Keratinocyte (primary cell): ENCODE data around the gene PUDP. TPM values are rescaled to one million over a fixed set of nuclear protein-coding genes. Genes with fewer than 3 reads are reported as not detected.

Source experiments
- DNase-seq: peaks from one replicate; pipeline ENCODE4 v3.0.0-alpha.2; 2011; ENCODE audit warnings: low read depth, missing footprints, low spot score
- FAIRE-seq: peaks from 2 replicates; lab custom pipeline; 2011; peaks lifted over from hg19 to GRCh38; lab: Jason Lieb, UNC
- H2AFZ ChIP-seq: 2 replicates; pipeline ENCODE4 v1.6.0; 2012; ENCODE audit warnings: low read length, control low read depth, inconsistent platforms; ENCODE audit not compliant: control insufficient read depth
- H3K27ac ChIP-seq: 2 replicates; pipeline ENCODE4 v1.5.1; 2011; ENCODE audit warnings: low read length; ENCODE audit not compliant: control insufficient read depth, insufficient read depth
- H3K27me3 ChIP-seq: 3 replicates; pipeline ENCODE4 v1.6.0; 2011; ENCODE audit warnings: low read length; ENCODE audit not compliant: control insufficient read depth, insufficient read depth; ENCODE audit errors: extremely low read depth
- H3K36me3 ChIP-seq, 2 experiments: 2 replicates in 1 of 2; 3 replicates in 1 of 2; pipeline ENCODE4 v1.5.1; 2011; ENCODE audit warnings: low read length in 2 of 2, mild to moderate bottlenecking in 1 of 2; ENCODE audit not compliant: control insufficient read depth in 2 of 2, insufficient read depth in 2 of 2; ENCODE audit errors: extremely low read depth in 1 of 2
- H3K4me1 ChIP-seq: 3 replicates; pipeline ENCODE4 v1.5.1; 2011; ENCODE audit warnings: low read length; ENCODE audit not compliant: control insufficient read depth, insufficient read depth; ENCODE audit errors: extremely low read depth
- H3K4me2 ChIP-seq: 3 replicates; pipeline ENCODE4 v1.6.0; 2011; ENCODE audit warnings: low read depth, low read length; ENCODE audit not compliant: control insufficient read depth, insufficient read depth; ENCODE audit errors: extremely low read depth
- H3K4me3 ChIP-seq, 3 experiments: fragments of 200-600 bp in 1 of 3; sonication (generic) in 1 of 3; 2 replicates in 2 of 3; 3 replicates in 1 of 3; pipeline ENCODE4 v1.5.1; 2011 to 2016; ENCODE audit warnings: low read length in 3 of 3, mild to moderate bottlenecking in 3 of 3, control low read depth in 2 of 3, inconsistent platforms in 1 of 3, low read depth in 1 of 3, mixed read lengths in 1 of 3, mixed run types in 1 of 3, moderate library complexity in 1 of 3; ENCODE audit not compliant: control insufficient read depth in 2 of 3, insufficient read depth in 2 of 3; ENCODE audit errors: extremely low read depth in 1 of 3
- H3K79me2 ChIP-seq: 2 replicates; pipeline ENCODE4 v1.6.0; 2012; ENCODE audit warnings: low read length; ENCODE audit not compliant: control insufficient read depth, insufficient read depth
- H3K9ac ChIP-seq: 3 replicates; pipeline ENCODE4 v1.6.0; 2011; ENCODE audit warnings: low read length; ENCODE audit not compliant: control insufficient read depth, insufficient read depth; ENCODE audit errors: extremely low read depth
- H3K9me1 ChIP-seq: 3 replicates; pipeline ENCODE4 v1.6.0; 2011; ENCODE audit warnings: low read length; ENCODE audit not compliant: control insufficient read depth, insufficient read depth; ENCODE audit errors: extremely low read depth
- H3K9me3 ChIP-seq: 2 replicates; pipeline ENCODE4 v1.5.1; 2012; ENCODE audit warnings: low read depth, low read length; ENCODE audit not compliant: control insufficient read depth
- H4K20me1 ChIP-seq: 3 replicates; pipeline ENCODE4 v1.6.0; 2011; ENCODE audit warnings: low read length; ENCODE audit not compliant: control insufficient read depth, insufficient read depth; ENCODE audit errors: extremely low read depth
- EZH2 ChIP-seq: IDR thresholded peaks from one replicate; pipeline ENCODE4 v1.6.1; 2012; ENCODE audit warnings: inconsistent platforms, mild to moderate bottlenecking, low read length, moderate library complexity
- dilution Hi-C: fragments of 300-500 bp; cut with MboI; formaldehyde crosslinking; loops from one replicate; pipeline ENCODE4 v1.7.0; 2020; ENCODE audit warnings: low sequenced_read_pairs; ENCODE audit not compliant: extremely low pct_ligation_motif_present
- polyA plus RNA-seq, 5 experiments: library from polyadenylated mRNA; depleted of rRNA in 3 of 5; stranded (reverse) in 3 of 5; stranded (forward) in 1 of 5; unstranded in 1 of 5; fragments of >200 nt; gene quantifications; 1 replicate in 1 of 5; 2 replicates in 3 of 5; 3 replicates in 1 of 5; pipeline versions ENCODE4 v1.2.1 to v1.2.3, GENCODE V29; 2011 to 2012; ENCODE audit warnings: missing spikeins in 2 of 5, low read depth in 1 of 5, low replicate concordance in 1 of 5
- TF ChIP-seq, protein P1 (sequence below), 3 experiments: IDR thresholded peaks in 1 of 3; conservative IDR thresholded peaks in 1 of 3; optimal IDR thresholded peaks in 1 of 3; 2 replicates in 2 of 3; 3 replicates in 1 of 3; pipeline versions ENCODE3 to v1.5.1; 2011; ENCODE audit warnings: low read length in 3 of 3, mild to moderate bottlenecking in 3 of 3, moderate library complexity in 2 of 3, control low read depth in 1 of 3, inconsistent platforms in 1 of 3; ENCODE audit not compliant: insufficient read depth in 2 of 3; ENCODE audit errors: extremely low read depth in 1 of 3

Gene PUDP
- polyA plus RNA-seq, 1 donor (not counting 4 experiments of a cell fraction or from before 2014, with no cell fraction given): 48.0 TPM

DNA sequence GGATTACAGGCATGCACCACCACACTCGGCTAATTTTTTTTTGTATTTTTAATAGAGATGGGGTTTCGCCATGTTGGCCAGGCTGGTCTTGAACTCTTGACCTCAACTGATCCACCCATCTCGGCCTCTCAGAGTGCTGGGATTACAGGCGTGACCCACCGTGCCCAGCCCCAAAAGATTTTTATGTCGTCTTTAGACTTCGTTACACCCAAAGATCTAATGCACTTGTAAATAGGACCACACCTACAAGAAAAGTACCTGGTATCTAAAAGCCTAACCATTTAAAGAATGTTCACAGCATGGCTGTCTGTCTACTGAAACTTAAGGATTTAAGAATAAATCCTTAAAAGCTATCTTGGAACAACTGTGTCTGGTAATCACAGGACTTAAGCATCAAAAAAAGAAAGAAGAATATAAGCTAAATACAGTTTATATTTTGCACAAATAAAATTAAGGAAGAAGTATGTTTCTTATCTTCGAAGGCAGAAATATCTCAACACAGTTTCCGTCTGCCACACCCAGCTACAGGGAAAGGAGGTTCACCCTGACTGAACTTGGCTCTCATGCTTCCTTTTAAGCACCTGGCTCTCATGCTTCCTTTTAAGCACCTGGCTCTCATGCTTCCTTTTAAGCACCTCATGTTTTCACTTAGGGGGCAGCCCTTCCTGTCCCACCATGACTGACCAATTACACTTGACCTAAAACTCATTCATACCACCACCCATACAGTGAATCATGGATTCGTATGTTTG is 92.4 kb downstream of the PUDP start:
- TF ChIP-seq, protein P1, sequence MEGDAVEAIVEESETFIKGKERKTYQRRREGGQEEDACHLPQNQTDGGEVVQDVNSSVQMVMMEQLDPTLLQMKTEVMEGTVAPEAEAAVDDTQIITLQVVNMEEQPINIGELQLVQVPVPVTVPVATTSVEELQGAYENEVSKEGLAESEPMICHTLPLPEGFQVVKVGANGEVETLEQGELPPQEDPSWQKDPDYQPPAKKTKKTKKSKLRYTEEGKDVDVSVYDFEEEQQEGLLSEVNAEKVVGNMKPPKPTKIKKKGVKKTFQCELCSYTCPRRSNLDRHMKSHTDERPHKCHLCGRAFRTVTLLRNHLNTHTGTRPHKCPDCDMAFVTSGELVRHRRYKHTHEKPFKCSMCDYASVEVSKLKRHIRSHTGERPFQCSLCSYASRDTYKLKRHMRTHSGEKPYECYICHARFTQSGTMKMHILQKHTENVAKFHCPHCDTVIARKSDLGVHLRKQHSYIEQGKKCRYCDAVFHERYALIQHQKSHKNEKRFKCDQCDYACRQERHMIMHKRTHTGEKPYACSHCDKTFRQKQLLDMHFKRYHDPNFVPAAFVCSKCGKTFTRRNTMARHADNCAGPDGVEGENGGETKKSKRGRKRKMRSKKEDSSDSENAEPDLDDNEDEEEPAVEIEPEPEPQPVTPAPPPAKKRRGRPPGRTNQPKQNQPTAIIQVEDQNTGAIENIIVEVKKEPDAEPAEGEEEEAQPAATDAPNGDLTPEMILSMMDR (optimal IDR thresholded peaks at IDR 0.05 in 1 of 3, IDR thresholded peaks at IDR 0.05 in 1 of 3, conservative IDR thresholded peaks at IDR 0.05 in 1 of 3; ENCODE audit: extremely low read depth in 1 of 3, insufficient read depth in 2 of 3, low read length in 3 of 3): no peak
- no peak for TF ChIP-seq EZH2
- H3K9me1 ChIP-seq: no peaks in the 10 kb centered on the region
- no peak overlapping the region for H3K4me3 ChIP-seq
- H2AFZ ChIP-seq: no peak overlapping the region
- H3K36me3 ChIP-seq: peaks cover 5 to 8% of the 10 kb centered on the region in 2 experiments
- no peaks in the 10 kb centered on the region for H3K27me3 ChIP-seq
- peaks cover 4% of the 10 kb centered on the region for H3K4me1 ChIP-seq
- H3K27ac ChIP-seq: no peak overlapping the region
- H3K79me2 ChIP-seq: no peaks in the 10 kb centered on the region
- DNase-seq: no peak
- H3K9ac ChIP-seq: no peak overlapping the region
- H3K9me3 ChIP-seq: no peaks in the 10 kb centered on the region
- no peaks in the 10 kb centered on the region for H4K20me1 ChIP-seq
- dilution Hi-C loops: no loop called here
- no peak for FAIRE-seq
- no peak overlapping the region for H3K4me2 ChIP-seq

DNA sequence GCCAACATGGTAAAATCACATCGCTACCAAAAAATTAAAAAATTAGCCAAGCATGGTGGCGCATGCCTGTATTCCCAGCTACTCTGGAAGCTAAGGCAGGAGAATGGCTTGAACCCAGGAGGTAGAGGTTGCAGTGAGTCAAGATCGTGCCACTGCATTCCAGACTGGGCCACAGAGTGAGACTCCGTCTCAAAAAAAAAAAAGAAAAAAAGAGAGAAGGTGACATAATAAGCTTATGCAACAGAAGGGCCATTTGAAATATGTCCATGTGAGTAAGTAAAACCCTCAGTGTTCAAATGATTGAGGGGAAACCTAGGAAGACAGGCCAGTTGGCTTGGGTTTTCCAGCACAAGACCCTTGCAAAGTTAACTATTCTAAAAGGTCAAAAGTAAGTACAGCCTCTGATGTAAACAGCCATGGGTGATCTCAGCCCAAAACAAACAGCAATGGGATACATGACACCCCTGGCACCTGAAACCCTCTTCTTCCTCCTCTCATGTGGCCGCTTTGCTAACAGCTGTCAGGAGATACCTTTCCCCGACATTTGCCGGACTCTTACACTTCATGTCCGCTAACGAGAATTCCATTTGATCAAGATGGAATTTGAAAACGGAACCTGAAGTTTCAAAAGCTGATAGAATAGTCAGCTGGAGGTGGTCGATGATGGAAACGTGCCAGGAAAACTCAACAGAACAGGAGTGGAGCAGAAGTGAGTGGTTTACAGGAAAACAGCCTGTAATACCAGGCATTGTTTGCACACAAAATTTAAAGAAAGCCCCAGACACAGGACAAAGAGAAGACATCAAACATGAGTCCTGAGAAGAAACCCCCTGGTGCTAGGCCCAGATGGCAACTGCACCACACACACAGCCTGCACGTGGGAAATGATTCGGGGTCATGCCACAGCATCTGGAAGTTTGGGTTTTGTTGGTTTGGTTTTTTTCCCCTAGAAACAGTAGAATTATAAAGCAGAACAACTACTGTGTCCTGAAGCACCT is 93.4 kb downstream of the PUDP start:
- no peak overlapping the region for H3K27ac ChIP-seq
- H3K9me3 ChIP-seq: no peaks in the 10 kb centered on the region
- H3K79me2 ChIP-seq: no peaks in the 10 kb centered on the region
- no peaks in the 10 kb centered on the region for H4K20me1 ChIP-seq
- H3K9me1 ChIP-seq: no peaks in the 10 kb centered on the region
- no peaks in the 10 kb centered on the region for H3K27me3 ChIP-seq
- dilution Hi-C loops: no loop called here
- TF ChIP-seq, protein P1 (optimal IDR thresholded peaks at IDR 0.05 in 1 of 3, IDR thresholded peaks at IDR 0.05 in 1 of 3, conservative IDR thresholded peaks at IDR 0.05 in 1 of 3; ENCODE audit: extremely low read depth in 1 of 3, insufficient read depth in 2 of 3, low read length in 3 of 3): no peak
- TF ChIP-seq EZH2: no peak
- no peak overlapping the region for H3K4me2 ChIP-seq
- no peak overlapping the region for H3K9ac ChIP-seq
- peaks cover 7 to 8% of the 10 kb centered on the region in 2 experiments for H3K36me3 ChIP-seq
- DNase-seq: no peak
- H3K4me3 ChIP-seq: no peak overlapping the region
- FAIRE-seq: no peak
- no peak overlapping the region for H2AFZ ChIP-seq
- H3K4me1 ChIP-seq: peaks cover 4% of the 10 kb centered on the region
